ENCODE results near the gene CNBP. TPM values are rescaled to one million over a fixed set of nuclear protein-coding genes. Genes with fewer than 3 reads are reported as not detected.

CNBP gene
- total RNA-seq, 1 donor from 2014 or later = 138 TPM

DNA sequence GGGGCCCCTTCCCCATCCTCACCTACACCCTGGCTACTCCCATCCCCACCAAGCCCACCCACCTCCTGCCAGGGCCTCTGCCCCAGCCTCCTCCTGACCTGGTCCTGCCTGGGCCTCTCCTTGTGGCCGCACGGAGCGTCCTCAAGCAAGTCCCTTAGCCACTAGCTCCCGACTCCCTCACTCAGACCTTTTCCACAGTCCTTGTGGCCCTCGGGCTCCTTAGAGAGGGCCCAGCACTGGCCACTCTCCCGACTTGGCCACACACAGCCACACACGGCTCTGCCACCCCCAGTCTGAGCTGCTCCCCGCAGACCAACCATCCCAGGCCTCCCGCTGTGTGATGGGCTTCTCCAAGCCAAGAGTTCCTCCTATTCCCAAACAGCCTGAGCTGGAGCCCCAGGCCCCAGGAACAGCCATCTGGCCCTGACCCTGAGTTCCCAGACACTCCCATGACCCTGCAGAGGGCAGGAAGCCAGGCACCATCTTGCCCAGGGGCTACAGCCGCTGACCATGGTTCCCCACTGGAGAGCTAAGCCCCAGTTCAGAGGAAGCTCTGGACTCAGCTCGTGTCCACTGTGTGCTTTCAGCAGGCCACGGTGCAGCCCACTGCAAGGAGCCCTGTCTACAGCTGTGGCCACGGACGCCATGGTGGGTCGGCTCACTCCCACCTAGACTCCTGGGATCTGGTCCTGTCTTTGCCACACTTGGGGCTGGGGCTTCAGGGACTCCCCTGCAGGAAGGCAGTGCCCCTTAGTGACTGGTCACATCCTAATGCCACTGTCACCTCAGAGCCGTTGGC is 55.1 kb downstream of the CNBP start:
- peaks cover 29% of the 10 kb centered on the region for H3K36me3 Mint-ChIP-seq (ENCODE audit: low read depth)

DNA sequence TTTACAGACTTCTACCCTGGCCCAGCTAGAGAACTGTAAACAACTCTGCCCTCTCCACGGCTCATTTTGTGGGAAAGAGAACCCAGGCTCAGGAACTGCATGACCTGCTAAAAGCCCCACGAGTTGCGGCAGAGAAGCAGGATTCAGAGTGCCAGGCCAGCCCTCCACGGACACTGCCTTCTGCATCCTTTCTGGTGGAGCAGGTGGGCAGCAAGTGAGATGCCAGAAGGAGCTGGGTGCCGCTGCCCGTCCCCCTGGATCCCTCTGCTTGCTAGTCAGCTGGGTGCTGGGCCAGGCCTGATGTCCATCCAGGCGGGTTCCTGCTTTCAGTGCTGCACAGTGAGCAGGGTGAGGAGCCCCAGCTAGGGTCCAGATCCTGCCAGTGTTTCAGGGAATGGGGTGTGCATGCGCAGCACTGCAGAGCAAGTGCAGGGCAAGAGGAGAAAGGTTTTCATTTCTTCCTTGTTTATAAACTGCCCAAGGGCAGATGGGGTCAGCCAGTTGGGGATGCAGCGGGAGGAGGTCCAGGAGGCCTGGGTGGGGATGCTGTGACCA is 56.9 kb downstream of the CNBP start:
- DNase-seq (ENCODE audit: low spot score) = no peak
- Mint-ChIP-seq H3K4me3 (ENCODE audit: unreplicated experiment) (no peak overlapping the region), H3K4me1 (ENCODE audit: low read depth) (no peaks in the 10 kb centered on the region), H3K27ac (ENCODE audit: unreplicated experiment) (peak overlapping the region; percentile 3), H3K36me3 (ENCODE audit: low read depth) (peaks cover 15% of the 10 kb centered on the region), H3K27me3 (ENCODE audit: low read depth) (no peaks in the 10 kb centered on the region), H3K9me3 (ENCODE audit: low read depth) (no peaks in the 10 kb centered on the region)
- TF ChIP-seq, protein P1, sequence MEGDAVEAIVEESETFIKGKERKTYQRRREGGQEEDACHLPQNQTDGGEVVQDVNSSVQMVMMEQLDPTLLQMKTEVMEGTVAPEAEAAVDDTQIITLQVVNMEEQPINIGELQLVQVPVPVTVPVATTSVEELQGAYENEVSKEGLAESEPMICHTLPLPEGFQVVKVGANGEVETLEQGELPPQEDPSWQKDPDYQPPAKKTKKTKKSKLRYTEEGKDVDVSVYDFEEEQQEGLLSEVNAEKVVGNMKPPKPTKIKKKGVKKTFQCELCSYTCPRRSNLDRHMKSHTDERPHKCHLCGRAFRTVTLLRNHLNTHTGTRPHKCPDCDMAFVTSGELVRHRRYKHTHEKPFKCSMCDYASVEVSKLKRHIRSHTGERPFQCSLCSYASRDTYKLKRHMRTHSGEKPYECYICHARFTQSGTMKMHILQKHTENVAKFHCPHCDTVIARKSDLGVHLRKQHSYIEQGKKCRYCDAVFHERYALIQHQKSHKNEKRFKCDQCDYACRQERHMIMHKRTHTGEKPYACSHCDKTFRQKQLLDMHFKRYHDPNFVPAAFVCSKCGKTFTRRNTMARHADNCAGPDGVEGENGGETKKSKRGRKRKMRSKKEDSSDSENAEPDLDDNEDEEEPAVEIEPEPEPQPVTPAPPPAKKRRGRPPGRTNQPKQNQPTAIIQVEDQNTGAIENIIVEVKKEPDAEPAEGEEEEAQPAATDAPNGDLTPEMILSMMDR (IDR thresholded peaks at IDR 0.05) = no peak

More for the DNA sequence above, 55.1 kb downstream of the CNBP start:
- TF ChIP-seq, protein P1 (IDR thresholded peaks at IDR 0.05) = no peak
- no peak overlapping the region for H3K27ac Mint-ChIP-seq (ENCODE audit: unreplicated experiment)
- DNase-seq (ENCODE audit: low spot score) = no peak
- no peaks in the 10 kb centered on the region for H3K27me3 Mint-ChIP-seq (ENCODE audit: low read depth)
- no peaks in the 10 kb centered on the region for H3K4me1 Mint-ChIP-seq (ENCODE audit: low read depth)
- no peak overlapping the region for H3K4me3 Mint-ChIP-seq (ENCODE audit: unreplicated experiment)
- no peaks in the 10 kb centered on the region for H3K9me3 Mint-ChIP-seq (ENCODE audit: low read depth)

DNA sequence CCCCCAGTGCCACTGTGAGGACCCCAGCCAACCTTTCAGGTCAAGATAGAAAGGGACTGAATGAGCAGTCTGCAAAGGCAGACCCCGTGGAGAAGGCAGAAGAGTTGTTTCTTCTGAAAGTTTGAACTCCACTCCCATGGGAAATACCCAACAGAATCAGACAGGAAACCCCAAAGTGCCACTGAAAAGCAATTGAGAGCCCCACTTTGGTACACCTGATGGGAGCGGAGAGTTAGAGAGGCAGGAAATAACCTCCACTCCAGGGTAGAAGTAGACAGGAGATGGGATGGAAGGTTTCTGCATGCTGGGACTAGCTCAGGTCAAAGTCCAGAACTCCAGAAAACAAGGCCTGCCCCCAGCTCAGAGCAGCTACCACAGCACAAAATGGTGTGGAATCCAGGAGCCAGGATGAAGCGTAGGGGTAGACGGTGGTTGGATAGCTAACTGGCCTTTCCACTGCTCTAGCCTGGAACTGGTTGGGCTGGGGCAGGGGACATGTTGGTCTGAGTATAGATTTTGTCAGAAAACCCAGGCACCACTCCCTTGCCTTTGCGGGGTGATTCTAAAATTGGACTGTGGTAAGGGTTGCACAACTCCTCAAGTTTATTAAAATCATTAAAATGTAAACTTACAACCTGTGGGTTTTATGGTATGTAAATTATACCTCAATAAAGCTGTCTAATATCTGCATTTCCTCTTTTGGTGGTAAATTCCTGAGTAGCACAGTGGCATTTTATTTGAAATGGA is 60.2 kb downstream of the CNBP start:
- H3K27me3 Mint-ChIP-seq (ENCODE audit: low read depth) = no peaks in the 10 kb centered on the region
- no peak overlapping the region for H3K27ac Mint-ChIP-seq (ENCODE audit: unreplicated experiment)
- H3K36me3 Mint-ChIP-seq (ENCODE audit: low read depth) = no peaks in the 10 kb centered on the region
- H3K4me3 Mint-ChIP-seq (ENCODE audit: unreplicated experiment) = no peak overlapping the region
- TF ChIP-seq, protein P1 (IDR thresholded peaks at IDR 0.05) = no peak
- H3K4me1 Mint-ChIP-seq (ENCODE audit: low read depth) = peaks cover 20% of the 10 kb centered on the region
- H3K9me3 Mint-ChIP-seq (ENCODE audit: low read depth) = no peaks in the 10 kb centered on the region
- DNase-seq (ENCODE audit: low spot score) = no peak

DNA sequence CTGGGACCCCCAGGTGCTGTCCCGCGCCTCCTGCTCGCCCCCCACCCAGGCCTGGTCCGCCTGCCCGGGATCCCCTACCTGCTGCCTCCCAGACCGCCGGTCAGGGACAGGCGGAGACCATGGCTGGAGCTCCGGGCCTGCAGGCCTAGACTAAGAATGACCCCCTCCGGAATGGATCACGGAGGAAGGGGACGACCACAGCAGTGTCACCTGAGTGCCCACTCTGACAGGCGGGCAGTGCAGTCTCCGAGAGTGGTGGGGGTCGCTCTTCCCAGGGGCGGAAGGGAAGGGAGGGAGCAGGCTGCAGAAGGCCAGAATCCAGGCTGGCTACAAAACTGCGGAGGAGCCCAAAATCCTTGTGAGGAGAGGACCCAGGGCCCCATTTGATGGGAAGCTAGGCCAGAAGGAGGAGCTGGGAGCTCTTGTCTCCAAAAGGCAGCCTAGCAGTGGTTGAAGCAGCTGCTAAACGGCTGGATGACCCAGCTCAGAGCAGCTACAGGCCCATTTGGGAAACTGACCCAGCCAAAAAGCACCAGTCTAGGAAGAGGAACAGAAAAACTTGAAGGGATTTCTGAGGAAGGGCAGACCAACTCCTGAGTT is 61.2 kb downstream of the CNBP start:
- Mint-ChIP-seq H3K4me1 (ENCODE audit: low read depth) (peaks cover 28% of the 10 kb centered on the region), H3K27ac (ENCODE audit: unreplicated experiment) (peak overlapping the region; percentile 74), H3K4me3 (ENCODE audit: unreplicated experiment) (peak overlapping the region; percentile 69), H3K36me3 (ENCODE audit: low read depth) (peaks cover 4% of the 10 kb centered on the region), H3K9me3 (ENCODE audit: low read depth) (no peaks in the 10 kb centered on the region), H3K27me3 (ENCODE audit: low read depth) (no peaks in the 10 kb centered on the region)
- DNase-seq (ENCODE audit: low spot score) = no peak
- TF ChIP-seq, protein P1 (IDR thresholded peaks at IDR 0.05) = no peak
